Fibroblast of lung (primary cell): Measurements from ENCODE around the gene KIF1B.

Experiments used
- CTCF ChIP-seq, 2 donors: IDR thresholded peaks in 1 of 2; conservative IDR thresholded peaks in 1 of 2; 1 replicate in 1 of 2; 2 replicates in 1 of 2; pipeline ENCODE4 v1.5.1; 2011 to 2012; ENCODE audit warnings: low read length in 2 of 2, control low read depth in 1 of 2, inconsistent platforms in 1 of 2, low read depth in 1 of 2, mild to moderate bottlenecking in 1 of 2
- EZH2 ChIP-seq: IDR thresholded peaks from 2 replicates; pipeline ENCODE4 v1.5.1; 2012; ENCODE audit warnings: low read length, control low read depth, mild to moderate bottlenecking; ENCODE audit errors: missing control alignments

DNA sequence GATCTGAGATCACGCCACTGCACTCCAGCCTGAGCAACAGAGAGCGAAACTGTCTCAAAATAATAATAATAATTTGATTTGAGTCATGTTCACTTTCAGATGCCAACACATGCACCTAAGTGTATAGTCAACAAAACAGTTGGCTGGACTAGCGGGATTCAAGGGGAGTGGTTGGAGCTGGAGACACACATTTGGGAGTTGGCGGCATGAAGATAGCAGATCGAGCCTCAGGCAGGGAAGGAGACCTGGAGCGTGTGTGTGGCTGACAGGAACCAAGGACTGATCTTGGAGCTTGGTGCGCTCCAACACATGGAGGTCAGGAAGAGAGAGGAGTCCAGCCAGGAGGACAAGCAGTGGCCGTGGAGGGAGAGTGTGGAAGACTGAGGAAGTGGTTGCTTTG lies 173.8 kb downstream of the KIF1B start:
- TF ChIP-seq CTCF (conservative IDR thresholded peaks at IDR 0.05 in 1 of 2, IDR thresholded peaks at IDR 0.05 in 1 of 2; ENCODE audit: low read depth in 1 of 2, low read length in 2 of 2) (no peak), EZH2 (no peak)
